ENCODE data around the gene LGALS4.
A peak's percentile ranks its signal among the peaks of the same experiment; 100 is the strongest.
"Not testable (repeated sequence)": the region's sequence is repeated elsewhere in the genome, so short reads cannot be mapped to it uniquely, and the experiment has no call there.

LGALS4 gene

DNA sequence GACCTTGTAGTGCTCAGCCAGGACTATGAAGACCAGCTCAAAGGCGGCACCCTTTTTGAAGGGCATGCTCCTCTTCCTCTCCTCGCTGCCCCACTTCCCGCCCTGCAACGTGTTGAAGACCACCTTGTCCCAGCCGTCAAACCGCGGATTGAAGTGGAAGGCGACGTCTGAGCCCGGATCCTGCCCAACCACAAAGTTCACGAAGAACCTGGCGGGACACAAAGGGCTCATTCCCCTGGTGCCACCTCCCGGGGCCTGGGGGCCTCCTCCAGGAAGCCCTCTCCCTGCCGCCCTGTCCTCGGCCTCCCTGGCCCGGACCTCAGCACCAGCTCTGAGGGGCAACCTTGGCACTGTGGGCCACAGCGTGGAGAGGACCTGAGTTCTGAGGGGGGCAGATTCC, 4.0 kb downstream of the LGALS4 start:
- no peaks in the 10 kb centered on the region for H3K9me3 ChIP-seq (ENCODE audit: control insufficient read depth, low read length)
- no peak overlapping the region for H4K91ac ChIP-seq (ENCODE audit: low read length)
- peak overlapping the region; percentile 94 for H2AK5ac ChIP-seq (ENCODE audit: low read length, severe bottlenecking)
- no peak overlapping the region for H2BK120ac ChIP-seq (ENCODE audit: low read depth, low read length)
- H2BK12ac ChIP-seq (ENCODE audit: low read length in 2 of 2), result peak overlapping the region; percentile 27 to 61
- H3K27ac ChIP-seq (ENCODE audit: low read length, poor library complexity, severe bottlenecking), result no peak overlapping the region
- H3K14ac ChIP-seq (ENCODE audit: low read length in 2 of 2), result peak overlapping the region in 1 of 2 experiments; percentile 72
- WGBS, result 96% methylated on average over 14 of the region's 17 CpGs
- H3K4me1 ChIP-seq (ENCODE audit: control insufficient read depth, insufficient read depth, low read depth, low read length), result peaks cover 6% of the 10 kb centered on the region
- no peak overlapping the region for H2BK5ac ChIP-seq (ENCODE audit: low read depth, low read length, poor library complexity, severe bottlenecking)
- H3K23ac ChIP-seq (ENCODE audit: low read length in 2 of 2), result no peak overlapping the region
- no peak overlapping the region for H3K9ac ChIP-seq (ENCODE audit: low read length)
- peak overlapping the region; percentile 61 to 64 for H3K18ac ChIP-seq (ENCODE audit: low read depth in 1 of 2, low read length in 2 of 2)
- no peaks in the 10 kb centered on the region for H3K79me1 ChIP-seq (replicated peaks; ENCODE audit: low read length, poor library complexity, severe bottlenecking)
- H4K8ac ChIP-seq (ENCODE audit: low read length), result peak overlapping the region; percentile 79
- H2AFZ ChIP-seq (ENCODE audit: low read depth, low read length), result no peak overlapping the region
- no peak overlapping the region for H3K4me3 ChIP-seq (ENCODE audit: insufficient read depth in 1 of 2, low read depth in 1 of 2, low read length in 2 of 2)
- DNase-seq, result no peak
- H2BK15ac ChIP-seq (ENCODE audit: low read depth, poor library complexity, severe bottlenecking), result peak overlapping the region; percentile 6
- H3K4me2 ChIP-seq (ENCODE audit: low read length, poor library complexity, severe bottlenecking), result no peak overlapping the region
- no peaks in the 10 kb centered on the region for H3K27me3 ChIP-seq (ENCODE audit: control insufficient read depth in 1 of 2, insufficient read depth in 1 of 2, low read length in 2 of 2)
- peak overlapping the region in 1 of 2 experiments; percentile 22 for H3K4ac ChIP-seq (ENCODE audit: low read depth in 1 of 2, low read length in 2 of 2)
- peaks cover 0 to 2% of the 10 kb centered on the region in 2 experiments for H3K36me3 ChIP-seq (ENCODE audit: control insufficient read depth in 1 of 2, insufficient read depth in 2 of 2, low read depth in 1 of 2, low read length in 2 of 2)

DNA sequence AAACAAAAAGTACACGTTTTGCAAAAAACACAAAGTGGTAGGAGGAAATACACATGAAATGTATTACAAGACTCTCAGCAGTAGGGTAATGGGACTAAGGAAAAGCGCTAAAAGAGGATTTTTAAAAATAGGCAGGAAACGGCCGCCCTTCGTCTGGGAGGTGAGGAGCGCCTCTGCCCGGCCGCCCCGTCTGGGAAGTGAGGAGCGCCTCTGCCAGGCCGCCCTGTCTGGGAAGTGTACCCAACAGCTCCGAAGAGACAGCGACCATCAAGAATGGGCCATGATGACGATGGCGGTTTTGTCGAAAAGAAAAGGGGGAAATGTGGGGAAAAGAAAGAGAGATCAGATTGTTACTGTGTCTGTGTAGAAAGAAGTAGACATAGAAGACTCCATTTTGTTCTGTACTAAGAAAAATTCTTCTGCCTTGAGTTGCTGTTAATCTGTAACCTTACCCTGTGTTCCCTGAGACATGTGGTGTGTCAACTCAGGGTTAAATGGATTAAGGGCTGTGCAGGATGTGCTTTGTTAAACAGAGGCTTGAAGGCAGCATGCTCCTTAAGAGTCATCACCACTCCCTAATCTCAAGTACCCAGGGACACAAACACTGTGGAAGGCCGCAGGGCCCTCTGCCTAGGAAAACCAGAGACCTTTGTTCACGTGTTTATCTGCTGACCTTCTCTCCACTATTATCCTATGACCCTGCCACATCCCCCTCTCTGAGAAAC, 5.2 kb downstream of the LGALS4 start:
- H2AK5ac ChIP-seq (ENCODE audit: low read length, severe bottlenecking), result peak overlapping the region; percentile 32
- H3K36me3 ChIP-seq (ENCODE audit: control insufficient read depth in 1 of 2, insufficient read depth in 2 of 2, low read depth in 1 of 2, low read length in 2 of 2); H3K79me1 ChIP-seq (replicated peaks; ENCODE audit: low read length, poor library complexity, severe bottlenecking); H2BK15ac ChIP-seq (ENCODE audit: low read depth, poor library complexity, severe bottlenecking); H3K9ac ChIP-seq (ENCODE audit: low read length); H3K27ac ChIP-seq (ENCODE audit: low read length, poor library complexity, severe bottlenecking); H3K4ac ChIP-seq (ENCODE audit: low read depth in 1 of 2, low read length in 2 of 2); H3K4me2 ChIP-seq (ENCODE audit: low read length, poor library complexity, severe bottlenecking); H3K27me3 ChIP-seq (ENCODE audit: control insufficient read depth in 1 of 2, insufficient read depth in 1 of 2, low read length in 2 of 2); H3K14ac ChIP-seq (ENCODE audit: low read length in 2 of 2); H3K4me1 ChIP-seq (ENCODE audit: control insufficient read depth, insufficient read depth, low read depth, low read length); H3K9me3 ChIP-seq (ENCODE audit: control insufficient read depth, low read length); H4K91ac ChIP-seq (ENCODE audit: low read length); H4K8ac ChIP-seq (ENCODE audit: low read length); H2BK120ac ChIP-seq (ENCODE audit: low read depth, low read length); H2BK12ac ChIP-seq (ENCODE audit: low read length in 2 of 2); H3K23ac ChIP-seq (ENCODE audit: low read length in 2 of 2); H3K18ac ChIP-seq (ENCODE audit: low read depth in 1 of 2, low read length in 2 of 2); H3K4me3 ChIP-seq (ENCODE audit: insufficient read depth in 1 of 2, low read depth in 1 of 2, low read length in 2 of 2); H2AFZ ChIP-seq (ENCODE audit: low read depth, low read length); H2BK5ac ChIP-seq (ENCODE audit: low read depth, low read length, poor library complexity, severe bottlenecking): not testable (repeated sequence)
- DNase-seq, result peak; percentile 66
- 79% methylated on average over 12 of the region's 18 CpGs for WGBS

DNA sequence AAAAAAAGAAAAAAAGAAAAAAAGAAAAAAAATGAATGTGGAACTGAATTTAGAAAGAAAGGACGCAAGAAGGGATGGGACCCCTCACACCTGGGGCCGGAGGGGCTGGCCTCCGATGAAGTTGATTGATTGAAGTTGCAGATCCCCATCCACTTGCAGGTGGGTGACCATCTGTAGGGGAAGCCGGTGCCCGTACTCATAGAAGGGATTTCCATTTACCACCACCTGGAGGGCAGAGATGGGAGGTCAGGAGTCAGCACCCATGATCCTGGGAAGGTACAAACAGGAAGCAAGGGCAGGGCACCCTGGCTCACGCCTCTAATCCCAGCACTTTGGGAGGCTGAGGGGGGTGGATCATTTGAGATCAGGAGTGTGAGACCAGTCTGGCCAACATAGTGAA, 6.4 kb downstream of the LGALS4 start:
- no peak overlapping the region for H3K4ac ChIP-seq (ENCODE audit: low read depth in 1 of 2, low read length in 2 of 2)
- H2BK12ac ChIP-seq (ENCODE audit: low read length in 2 of 2), result peak overlapping the region in 1 of 2 experiments; percentile 12
- H3K36me3 ChIP-seq (ENCODE audit: control insufficient read depth in 1 of 2, insufficient read depth in 2 of 2, low read depth in 1 of 2, low read length in 2 of 2), result peaks cover 0 to 2% of the 10 kb centered on the region in 2 experiments
- no peak overlapping the region for H4K91ac ChIP-seq (ENCODE audit: low read length)
- no peaks in the 10 kb centered on the region for H3K79me1 ChIP-seq (replicated peaks; ENCODE audit: low read length, poor library complexity, severe bottlenecking)
- WGBS, result 90% methylated on average over 6 of the region's 6 CpGs
- no peak for DNase-seq
- no peak overlapping the region for H3K4me3 ChIP-seq (ENCODE audit: insufficient read depth in 1 of 2, low read depth in 1 of 2, low read length in 2 of 2)
- no peak overlapping the region for H3K4me2 ChIP-seq (ENCODE audit: low read length, poor library complexity, severe bottlenecking)
- no peak overlapping the region for H3K27ac ChIP-seq (ENCODE audit: low read length, poor library complexity, severe bottlenecking)
- H2AFZ ChIP-seq (ENCODE audit: low read depth, low read length), result no peak overlapping the region
- no peaks in the 10 kb centered on the region for H3K9me3 ChIP-seq (ENCODE audit: control insufficient read depth, low read length)
- no peaks in the 10 kb centered on the region for H3K27me3 ChIP-seq (ENCODE audit: control insufficient read depth in 1 of 2, insufficient read depth in 1 of 2, low read length in 2 of 2)
- no peak overlapping the region for H2BK5ac ChIP-seq (ENCODE audit: low read depth, low read length, poor library complexity, severe bottlenecking)
- no peak overlapping the region for H3K18ac ChIP-seq (ENCODE audit: low read depth in 1 of 2, low read length in 2 of 2)
- no peak overlapping the region for H4K8ac ChIP-seq (ENCODE audit: low read length)
- H3K9ac ChIP-seq (ENCODE audit: low read length), result no peak overlapping the region
- H3K23ac ChIP-seq (ENCODE audit: low read length in 2 of 2), result no peak overlapping the region
- H2AK5ac ChIP-seq (ENCODE audit: low read length, severe bottlenecking), result no peak overlapping the region
- no peak overlapping the region for H2BK120ac ChIP-seq (ENCODE audit: low read depth, low read length)
- no peak overlapping the region for H3K14ac ChIP-seq (ENCODE audit: low read length in 2 of 2)
- H2BK15ac ChIP-seq (ENCODE audit: low read depth, poor library complexity, severe bottlenecking), result peak overlapping the region; percentile 33
- H3K4me1 ChIP-seq (ENCODE audit: control insufficient read depth, insufficient read depth, low read depth, low read length), result peaks cover 4% of the 10 kb centered on the region

DNA sequence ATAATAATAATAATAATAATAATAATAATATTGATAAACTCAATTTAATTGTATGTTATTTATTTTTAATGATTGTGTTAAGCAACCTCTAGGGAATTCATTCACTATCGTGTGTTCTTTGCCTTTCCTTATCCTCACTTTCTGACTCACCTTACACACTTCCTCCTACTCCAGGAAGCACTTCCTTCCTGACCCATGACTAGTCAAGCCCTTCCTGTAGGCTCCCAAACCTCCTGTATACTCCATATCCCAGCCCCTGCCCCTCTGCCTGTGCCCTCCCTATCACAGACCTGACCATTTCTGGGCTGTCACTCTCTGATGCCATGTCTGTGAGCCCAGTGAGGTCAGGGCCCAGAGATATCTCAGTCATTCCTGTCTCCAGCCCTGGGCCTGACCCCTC, 7.6 kb downstream of the LGALS4 start:
- Histone ChIP-seq H3K27me3 (ENCODE audit: control insufficient read depth in 1 of 2, insufficient read depth in 1 of 2, low read length in 2 of 2) (no peaks in the 10 kb centered on the region), H4K91ac (ENCODE audit: low read length) (peak overlapping the region; percentile 81), H3K4me2 (ENCODE audit: low read length, poor library complexity, severe bottlenecking) (no peak overlapping the region), H3K36me3 (ENCODE audit: control insufficient read depth in 1 of 2, insufficient read depth in 2 of 2, low read depth in 1 of 2, low read length in 2 of 2) (peaks cover 0 to 2% of the 10 kb centered on the region in 2 experiments), H3K4me3 (ENCODE audit: insufficient read depth in 1 of 2, low read depth in 1 of 2, low read length in 2 of 2) (no peak overlapping the region), H2AK5ac (ENCODE audit: low read length, severe bottlenecking) (peak overlapping the region; percentile 57), H3K27ac (ENCODE audit: low read length, poor library complexity, severe bottlenecking) (no peak overlapping the region), H2BK15ac (ENCODE audit: low read depth, poor library complexity, severe bottlenecking) (no peak overlapping the region), H2BK120ac (ENCODE audit: low read depth, low read length) (no peak overlapping the region), H3K18ac (ENCODE audit: low read depth in 1 of 2, low read length in 2 of 2) (peak overlapping the region in 1 of 2 experiments; percentile 18), H2BK5ac (ENCODE audit: low read depth, low read length, poor library complexity, severe bottlenecking) (no peak overlapping the region), H3K4me1 (ENCODE audit: control insufficient read depth, insufficient read depth, low read depth, low read length) (peaks cover 4% of the 10 kb centered on the region), H3K79me1 (replicated peaks; ENCODE audit: low read length, poor library complexity, severe bottlenecking) (no peaks in the 10 kb centered on the region), H4K8ac (ENCODE audit: low read length) (peak overlapping the region; percentile 66), H2AFZ (ENCODE audit: low read depth, low read length) (no peak overlapping the region), H3K4ac (ENCODE audit: low read depth in 1 of 2, low read length in 2 of 2) (peak overlapping the region; percentile 9 to 73), H2BK12ac (ENCODE audit: low read length in 2 of 2) (peak overlapping the region; percentile 12 to 91), H3K14ac (ENCODE audit: low read length in 2 of 2) (peak overlapping the region in 1 of 2 experiments; percentile 26), H3K9me3 (ENCODE audit: control insufficient read depth, low read length) (no peaks in the 10 kb centered on the region), H3K23ac (ENCODE audit: low read length in 2 of 2) (no peak overlapping the region), H3K9ac (ENCODE audit: low read length) (no peak overlapping the region)
- 10% methylated on average over 1 of the region's 1 CpG for WGBS
- no peak for DNase-seq
